ENCODE data around the gene TMEM250.
A peak's percentile ranks its signal among the peaks of the same experiment; 100 is the strongest.

TMEM250 gene

GRCh38 chr9:136147890-136148714 lies 29.4 kb upstream of the TMEM250 start:
- no peak for DNase-seq (ENCODE audit: low spot score)

- DNase-seq (ENCODE audit: low spot score) = no peak
Observed at GRCh38 chr9:136147038-136147889, 28.6 kb upstream of the TMEM250 start.

- DNase-seq (ENCODE audit: low spot score) = no peak
Observed at GRCh38 chr9:136146126-136147037, 27.7 kb upstream of the TMEM250 start.

- no peak for DNase-seq (ENCODE audit: low spot score)
Observed at GRCh38 chr9:136145580-136145979, 26.9 kb upstream of the TMEM250 start.

GRCh38 chr9:136144450-136144849 lies 25.8 kb upstream of the TMEM250 start:
- no peak for DNase-seq (ENCODE audit: low spot score)

GRCh38 chr9:136143215-136144001 lies 24.7 kb upstream of the TMEM250 start:
- DNase-seq (ENCODE audit: low spot score) = peak; percentile 80

- DNase-seq (ENCODE audit: low spot score) = no peak
Observed at GRCh38 chr9:136142859-136143214, 24.2 kb upstream of the TMEM250 start.

GRCh38 chr9:136142414-136142796 lies 23.7 kb upstream of the TMEM250 start:
- DNase-seq (ENCODE audit: low spot score) = no peak

- no peak for DNase-seq (ENCODE audit: low spot score)
Observed at GRCh38 chr9:136141682-136142413, 23.2 kb upstream of the TMEM250 start.

- DNase-seq (ENCODE audit: low spot score) = no peak
Observed at GRCh38 chr9:136140966-136141365, 22.3 kb upstream of the TMEM250 start.

GRCh38 chr9:136140046-136140445 lies 21.4 kb upstream of the TMEM250 start:
- no peak for DNase-seq (ENCODE audit: low spot score)

GRCh38 chr9:136138566-136138965 lies 19.9 kb upstream of the TMEM250 start:
- DNase-seq (ENCODE audit: low spot score) = peak; percentile 69

- no peak for DNase-seq (ENCODE audit: low spot score)
Observed at GRCh38 chr9:136137321-136138265, 18.9 kb upstream of the TMEM250 start.

- no peak for DNase-seq (ENCODE audit: low spot score)
Observed at GRCh38 chr9:136136127-136136925, 17.7 kb upstream of the TMEM250 start.

GRCh38 chr9:136135326-136136126 lies 16.9 kb upstream of the TMEM250 start:
- DNase-seq (ENCODE audit: low spot score) = no peak

- no peak for DNase-seq (ENCODE audit: low spot score)
Observed at GRCh38 chr9:136133959-136134484, 15.3 kb upstream of the TMEM250 start.

GRCh38 chr9:136133191-136133958 lies 14.7 kb upstream of the TMEM250 start:
- peak; percentile 92 for DNase-seq (ENCODE audit: low spot score)

Measured in D341Med (cell line).